GM18520 (cell line): ENCODE data around the gene DCUN1D1.

Experiments
- ATAC-seq: cut with Tn5 transposase; IDR thresholded peaks from one replicate; pipeline ENCODE4 v1.9.1; 2021; ENCODE audit not compliant: unreplicated experiment

DCUN1D1 gene

GRCh38 chr3:182902236-182902635 is 78.1 kb downstream of the DCUN1D1 start:
- no peak for ATAC-seq

GRCh38 chr3:182896553-182896952 is 83.8 kb downstream of the DCUN1D1 start:
- ATAC-seq = no peak

GRCh38 chr3:182895513-182896112 is 84.7 kb downstream of the DCUN1D1 start:
- ATAC-seq = no peak

- no peak for ATAC-seq
Observed at GRCh38 chr3:182892226-182892625, 88.1 kb downstream of the DCUN1D1 start.

- ATAC-seq = no peak
Observed at GRCh38 chr3:182891364-182891763, 89.0 kb downstream of the DCUN1D1 start.

GRCh38 chr3:182889948-182890629 is 90.2 kb downstream of the DCUN1D1 start:
- ATAC-seq = no peak
